Measurements from ENCODE around the gene DNPH1.

DNA sequence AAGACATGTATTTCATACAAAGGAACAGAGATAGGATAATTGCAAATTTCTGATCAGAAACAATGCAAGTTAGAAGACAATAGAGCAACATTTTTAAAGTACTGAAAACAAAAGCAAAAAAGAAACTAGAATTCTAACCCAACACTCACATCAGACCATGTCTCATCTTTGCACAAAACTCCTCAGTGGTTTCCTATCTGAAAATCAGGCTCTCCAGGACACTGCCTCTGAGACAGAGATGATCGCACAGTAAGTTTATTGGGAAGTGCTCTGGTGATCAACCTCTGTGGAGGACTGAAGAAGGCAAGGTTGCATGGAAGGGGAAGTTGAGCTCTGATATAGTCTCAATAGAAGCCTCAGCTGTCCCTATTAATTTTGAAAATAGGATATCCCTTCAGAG lies 11.7 kb upstream of the DNPH1 start:
- TF ChIP-seq TAF1 (IDR thresholded peaks at IDR 0.05; ENCODE audit: low read depth) (no peak), FOXM1 (IDR thresholded peaks at IDR 0.05; ENCODE audit: borderline replicate concordance, low read depth) (no peak), EP300 (IDR thresholded peaks at IDR 0.05; ENCODE audit: borderline replicate concordance) (no peak), RAD21 (IDR thresholded peaks at IDR 0.05; ENCODE audit: low read depth) (no peak), CEBPB (IDR thresholded peaks at IDR 0.05) (no peak), NFIC (IDR thresholded peaks at IDR 0.05) (no peak), TEAD4 (IDR thresholded peaks at IDR 0.05) (no peak), CREB1 (IDR thresholded peaks at IDR 0.05; ENCODE audit: low read depth) (no peak)
- TF ChIP-seq, protein P1, sequence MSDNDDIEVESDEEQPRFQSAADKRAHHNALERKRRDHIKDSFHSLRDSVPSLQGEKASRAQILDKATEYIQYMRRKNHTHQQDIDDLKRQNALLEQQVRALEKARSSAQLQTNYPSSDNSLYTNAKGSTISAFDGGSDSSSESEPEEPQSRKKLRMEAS (IDR thresholded peaks at IDR 0.05): no peak
- TF ChIP-seq, protein P2, sequence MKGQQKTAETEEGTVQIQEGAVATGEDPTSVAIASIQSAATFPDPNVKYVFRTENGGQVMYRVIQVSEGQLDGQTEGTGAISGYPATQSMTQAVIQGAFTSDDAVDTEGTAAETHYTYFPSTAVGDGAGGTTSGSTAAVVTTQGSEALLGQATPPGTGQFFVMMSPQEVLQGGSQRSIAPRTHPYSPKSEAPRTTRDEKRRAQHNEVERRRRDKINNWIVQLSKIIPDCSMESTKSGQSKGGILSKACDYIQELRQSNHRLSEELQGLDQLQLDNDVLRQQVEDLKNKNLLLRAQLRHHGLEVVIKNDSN (IDR thresholded peaks at IDR 0.05): no peak
- TF ChIP-seq, protein P3, sequence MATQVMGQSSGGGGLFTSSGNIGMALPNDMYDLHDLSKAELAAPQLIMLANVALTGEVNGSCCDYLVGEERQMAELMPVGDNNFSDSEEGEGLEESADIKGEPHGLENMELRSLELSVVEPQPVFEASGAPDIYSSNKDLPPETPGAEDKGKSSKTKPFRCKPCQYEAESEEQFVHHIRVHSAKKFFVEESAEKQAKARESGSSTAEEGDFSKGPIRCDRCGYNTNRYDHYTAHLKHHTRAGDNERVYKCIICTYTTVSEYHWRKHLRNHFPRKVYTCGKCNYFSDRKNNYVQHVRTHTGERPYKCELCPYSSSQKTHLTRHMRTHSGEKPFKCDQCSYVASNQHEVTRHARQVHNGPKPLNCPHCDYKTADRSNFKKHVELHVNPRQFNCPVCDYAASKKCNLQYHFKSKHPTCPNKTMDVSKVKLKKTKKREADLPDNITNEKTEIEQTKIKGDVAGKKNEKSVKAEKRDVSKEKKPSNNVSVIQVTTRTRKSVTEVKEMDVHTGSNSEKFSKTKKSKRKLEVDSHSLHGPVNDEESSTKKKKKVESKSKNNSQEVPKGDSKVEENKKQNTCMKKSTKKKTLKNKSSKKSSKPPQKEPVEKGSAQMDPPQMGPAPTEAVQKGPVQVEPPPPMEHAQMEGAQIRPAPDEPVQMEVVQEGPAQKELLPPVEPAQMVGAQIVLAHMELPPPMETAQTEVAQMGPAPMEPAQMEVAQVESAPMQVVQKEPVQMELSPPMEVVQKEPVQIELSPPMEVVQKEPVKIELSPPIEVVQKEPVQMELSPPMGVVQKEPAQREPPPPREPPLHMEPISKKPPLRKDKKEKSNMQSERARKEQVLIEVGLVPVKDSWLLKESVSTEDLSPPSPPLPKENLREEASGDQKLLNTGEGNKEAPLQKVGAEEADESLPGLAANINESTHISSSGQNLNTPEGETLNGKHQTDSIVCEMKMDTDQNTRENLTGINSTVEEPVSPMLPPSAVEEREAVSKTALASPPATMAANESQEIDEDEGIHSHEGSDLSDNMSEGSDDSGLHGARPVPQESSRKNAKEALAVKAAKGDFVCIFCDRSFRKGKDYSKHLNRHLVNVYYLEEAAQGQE (IDR thresholded peaks at IDR 0.05; ENCODE audit: low read depth): no peak
